PC-3 (cell line): Measurements from ENCODE around the gene LINGO4. TPM values are rescaled to one million over a fixed set of nuclear protein-coding genes. Genes with fewer than 3 reads are reported as not detected.

ENCODE experiments used
- ATAC-seq: fragments of 200-7000 bp; cut with Tn5 transposase; 2 replicates; pipeline ENCODE4 v1.9.1; 2020; ENCODE audit warnings: mild to moderate bottlenecking, moderate library complexity
- BruUV-seq: library from RNA; stranded (reverse); fragments of 400-500 nt; replicated peaks from 2 replicates; lab custom pipeline; 2021; lab: Mats Ljungman, UMichigan
- CTCF ChIA-PET: fragments of 300-600 bp; sonication (Branson Sonifier 250); formaldehyde crosslinking; loops from one replicate; lab custom pipeline; 2022; ENCODE audit warnings: antibody characterized with exemption; lab: Charles Lee
- POLR2A ChIA-PET: fragments of 300-600 bp; sonication (Branson Sonifier 250); formaldehyde crosslinking; loops from one replicate; lab custom pipeline; 2022; ENCODE audit warnings: antibody characterized with exemption; ENCODE audit not compliant: unreplicated experiment; lab: Charles Lee
- DNase-seq: peaks from one replicate; pipeline ENCODE4 v3.0.0-alpha.2; 2015
- H2AFZ ChIP-seq: fragments of 300-600 bp; sonication (generic); 2 replicates; pipeline ENCODE4 v1.6.0; 2016; ENCODE audit warnings: antibody characterized with exemption, low read length
- H3F3A ChIP-seq: fragments of 300-600 bp; sonication (generic); one replicate; pipeline ENCODE4 v1.6.0; 2017; ENCODE audit warnings: antibody characterized with exemption, low read length, control low read depth, mild to moderate bottlenecking; ENCODE audit not compliant: unreplicated experiment
- H3K27ac ChIP-seq: fragments of 300-600 bp; sonication (generic); 2 replicates; pipeline ENCODE4 v1.5.1; 2016; ENCODE audit warnings: mild to moderate bottlenecking, low read length
- H3K27me3 ChIP-seq: fragments of 300-600 bp; sonication (generic); 2 replicates; pipeline ENCODE4 v1.6.1; 2016; ENCODE audit warnings: low read length, mixed read lengths
- H3K36me3 ChIP-seq: fragments of 300-600 bp; sonication (generic); 2 replicates; pipeline ENCODE4 v1.6.1; 2016; ENCODE audit warnings: low read depth, mixed run types, low read length, mixed read lengths
- H3K4me1 ChIP-seq: fragments of 300-600 bp; sonication (generic); 2 replicates; pipeline ENCODE4 v1.5.1; 2016; ENCODE audit warnings: low read length; ENCODE audit not compliant: insufficient read depth
- H3K4me2 ChIP-seq: fragments of 300-600 bp; sonication (generic); 2 replicates; pipeline ENCODE4 v1.6.0; 2016; ENCODE audit warnings: low read length
- H3K4me3 ChIP-seq: fragments of 300-600 bp; sonication (generic); 2 replicates; pipeline ENCODE4 v1.5.1; 2016; ENCODE audit warnings: mild to moderate bottlenecking, low read length, mixed read lengths
- H3K79me2 ChIP-seq: fragments of 300-600 bp; sonication (generic); 2 replicates; pipeline ENCODE4 v1.6.1; 2017; ENCODE audit warnings: low read length, mixed read lengths
- H3K9ac ChIP-seq: fragments of 300-600 bp; sonication (generic); 2 replicates; pipeline ENCODE4 v1.6.0; 2016; ENCODE audit warnings: mild to moderate bottlenecking, low read length
- H3K9me2 ChIP-seq: fragments of 300-600 bp; sonication (generic); replicated peaks from 2 replicates; pipeline ENCODE4 v1.6.1; 2016; ENCODE audit warnings: mixed run types, low read length, mixed read lengths
- H3K9me3 ChIP-seq: fragments of 300-600 bp; sonication (generic); 2 replicates; pipeline ENCODE4 v1.6.1; 2016; ENCODE audit warnings: low read length, mixed read lengths
- H4K20me1 ChIP-seq: fragments of 300-600 bp; sonication (generic); 2 replicates; pipeline ENCODE4 v1.6.1; 2016; ENCODE audit warnings: low read length, mixed read lengths
- CTCF ChIP-seq: fragments of 300-600 bp; sonication (generic); conservative IDR thresholded peaks from 2 replicates; pipeline ENCODE4 v1.5.1; 2017; ENCODE audit warnings: antibody characterized with exemption, low read depth, mild to moderate bottlenecking, low read length
- EZH2 ChIP-seq: fragments of 300-600 bp; sonication (generic); IDR thresholded peaks from one replicate; pipeline ENCODE4 v1.6.1; 2017; ENCODE audit warnings: antibody characterized with exemption, mild to moderate bottlenecking, low read length; ENCODE audit not compliant: unreplicated experiment
- EZH2phosphoT487 ChIP-seq: fragments of 300-600 bp; sonication (generic); IDR thresholded peaks from 2 replicates; pipeline ENCODE4 v1.6.1; 2018; ENCODE audit warnings: mild to moderate bottlenecking, antibody characterized with exemption, low read length, borderline replicate concordance
- intact Hi-C: fragments of 100-400 bp; cut with micrococcal nuclease; formaldehyde crosslinking; loops from 2 replicates; pipeline ENCODE4 v1.9.0; 2023
- total RNA-seq: library from RNA; depleted of rRNA; stranded (reverse); fragments of >200 nt; gene quantifications from 2 replicates; pipeline ENCODE4 v1.2.3, GENCODE V29; 2014

Gene LINGO4
- total RNA-seq, 1 experiment from 2014 or later: not detected

- H3K27ac ChIP-seq: no peak overlapping the region
- ChIA-PET CTCF (no interaction called here), POLR2A (no interaction called here)
- no peak overlapping the region for H3K9ac ChIP-seq
- H3K9me3 ChIP-seq: no peaks in the 10 kb centered on the region
- no peaks in the 10 kb centered on the region for H3F3A ChIP-seq
- no peaks in the 10 kb centered on the region for H3K9me2 ChIP-seq
- H3K27me3 ChIP-seq: no peaks in the 10 kb centered on the region
- BruUV-seq: no TSS peak
- TF ChIP-seq CTCF (no peak), EZH2 (no peak), EZH2phosphoT487 (no peak)
- peak overlapping the region; percentile 49; the same call in 1 of the 2 replicates for H2AFZ ChIP-seq
- ATAC-seq (no peak), DNase-seq (no peak)
- peak overlapping the region; percentile 46; the same call in 1 of the 2 replicates for H3K4me2 ChIP-seq
- H4K20me1 ChIP-seq: no peaks in the 10 kb centered on the region
- peaks cover 8% of the 10 kb centered on the region; the same call in 1 of the 2 replicates for H3K4me1 ChIP-seq
- no peaks in the 10 kb centered on the region for H3K79me2 ChIP-seq
- no peak overlapping the region; the same call in 1 of the 2 replicates for H3K4me3 ChIP-seq
- no peaks in the 10 kb centered on the region for H3K36me3 ChIP-seq
- intact Hi-C loops: loop anchor here (10.0 kb wide), 2 partner anchors 215 to 485 kb away; partner anchors contain the start of genes RFX5 and SNX27
Observed at GRCh38 chr1:151829352-151830046, 24.3 kb upstream of the LINGO4 start.

DNA sequence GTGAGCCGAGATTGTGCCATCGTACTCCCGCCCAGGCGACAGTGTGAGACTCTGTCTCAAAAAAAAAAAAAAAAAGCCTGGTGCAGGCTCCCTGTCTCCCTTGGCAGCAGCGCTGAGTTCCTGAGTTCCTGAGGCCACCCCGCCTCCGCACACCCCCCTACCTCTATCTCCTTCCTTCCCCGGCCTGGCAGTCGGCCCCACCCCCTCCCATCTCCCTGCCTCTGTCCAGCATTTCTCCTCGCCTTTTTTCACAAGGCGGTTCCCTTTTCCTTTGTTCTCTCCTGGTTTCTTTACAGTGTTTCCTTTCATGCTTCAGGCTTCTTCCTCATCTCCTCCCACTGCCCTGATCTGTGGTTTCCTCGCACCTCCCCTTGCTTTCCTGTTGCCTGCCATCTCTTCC, 23.7 kb upstream of the LINGO4 start:
- H3K79me2 ChIP-seq: no peaks in the 10 kb centered on the region
- peak overlapping the region; percentile 49 for H2AFZ ChIP-seq
- intact Hi-C loops: no loop called here
- no peaks in the 10 kb centered on the region for H3K36me3 ChIP-seq
- H3K9me3 ChIP-seq: no peaks in the 10 kb centered on the region
- TF ChIP-seq EZH2 (no peak), EZH2phosphoT487 (no peak), CTCF (no peak)
- no peaks in the 10 kb centered on the region for H3F3A ChIP-seq
- no peak overlapping the region for H3K9ac ChIP-seq
- BruUV-seq: no TSS peak
- H4K20me1 ChIP-seq: no peaks in the 10 kb centered on the region
- ATAC-seq (peak; percentile 65), DNase-seq (peak; percentile 62)
- no peaks in the 10 kb centered on the region for H3K9me2 ChIP-seq
- H3K4me2 ChIP-seq: peak overlapping the region; percentile 46
- H3K27me3 ChIP-seq: no peaks in the 10 kb centered on the region
- POLR2A ChIA-PET: no interaction called here
- CTCF ChIA-PET: no interaction called here
- no peak overlapping the region for H3K27ac ChIP-seq
- peaks cover 8% of the 10 kb centered on the region; the same call in 1 of the 2 replicates for H3K4me1 ChIP-seq
- H3K4me3 ChIP-seq: peak overlapping the region; percentile 23; the same call in 1 of the 2 replicates

- no peaks in the 10 kb centered on the region for H3K9me2 ChIP-seq
- no peak overlapping the region for H3K9ac ChIP-seq
- no peak for DNase-seq
- TF ChIP-seq EZH2phosphoT487: no peak
- no peak for TF ChIP-seq CTCF
- H3K4me3 ChIP-seq: no peak overlapping the region
- ChIA-PET POLR2A (no interaction called here), CTCF (no interaction called here)
- no TSS peak for BruUV-seq
- H3K27ac ChIP-seq: no peak overlapping the region
- no peaks in the 10 kb centered on the region for H3K27me3 ChIP-seq
- H3K4me1 ChIP-seq: peaks cover 8% of the 10 kb centered on the region; the same call in 1 of the 2 replicates
- H3F3A ChIP-seq: no peaks in the 10 kb centered on the region
- no peaks in the 10 kb centered on the region for H3K36me3 ChIP-seq
- no peaks in the 10 kb centered on the region for H3K9me3 ChIP-seq
- H3K79me2 ChIP-seq: no peaks in the 10 kb centered on the region
- ATAC-seq: no peak
- H3K4me2 ChIP-seq: no peak overlapping the region
- H2AFZ ChIP-seq: no peak overlapping the region
- intact Hi-C loops: no loop called here
- H4K20me1 ChIP-seq: no peaks in the 10 kb centered on the region
Observed at GRCh38 chr1:151827853-151828252, 22.6 kb upstream of the LINGO4 start.
